ENCODE results near the gene HSF2.

DNA sequence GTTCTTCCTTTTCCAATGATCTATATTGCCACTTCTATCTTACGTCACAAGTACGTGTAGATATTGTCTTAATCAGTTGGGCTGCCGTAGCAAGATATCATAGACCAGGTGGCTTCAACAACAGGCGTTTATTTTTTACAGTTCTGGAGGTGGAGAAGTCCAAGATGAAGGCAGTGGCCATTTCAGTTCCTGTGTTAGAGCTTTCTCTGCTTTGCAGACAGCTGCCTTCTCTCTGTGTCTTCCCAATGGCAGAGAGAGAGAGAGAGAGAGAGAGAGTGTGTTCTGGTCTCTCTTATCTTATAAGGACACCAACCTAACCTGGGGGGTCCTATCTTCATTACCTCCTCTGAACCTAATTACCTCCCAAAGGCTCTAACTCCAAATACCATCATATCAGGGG, 8.3 kb downstream of the HSF2 start:
- TF ChIP-seq CTCF (IDR thresholded peaks at IDR 0.05; ENCODE audit: low read depth, low read length) (no peak), EZH2phosphoT487 (IDR thresholded peaks at IDR 0.05; ENCODE audit: low read depth) (no peak)
